GM21423 (cell line): ENCODE measurements around the gene PBLD.

Source experiments
- ATAC-seq: cut with Tn5 transposase; IDR thresholded peaks from one replicate; pipeline ENCODE4 v1.9.1; 2021; ENCODE audit warnings: mild to moderate bottlenecking, moderate library complexity; ENCODE audit not compliant: unreplicated experiment

Gene PBLD

DNA sequence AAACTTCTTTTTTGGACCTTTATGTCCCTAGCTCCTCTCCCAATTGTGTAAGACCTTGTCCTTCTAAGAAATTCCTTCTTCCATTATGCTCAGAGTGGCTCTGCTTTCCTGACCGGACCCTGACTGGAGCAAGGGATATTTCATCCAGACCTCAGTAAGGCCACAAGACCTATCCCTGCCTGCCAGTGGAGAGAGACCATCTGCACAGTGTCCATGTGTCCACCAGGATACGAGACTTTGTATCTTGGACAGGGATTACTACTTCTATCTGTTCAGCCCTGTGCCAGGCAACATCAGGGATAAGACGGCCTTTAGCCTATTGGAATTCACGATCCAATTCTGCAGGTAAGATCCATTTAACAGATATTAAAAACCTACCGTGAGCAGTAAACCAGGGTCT lies 93.7 kb downstream of the PBLD start:
- ATAC-seq: no peak

DNA sequence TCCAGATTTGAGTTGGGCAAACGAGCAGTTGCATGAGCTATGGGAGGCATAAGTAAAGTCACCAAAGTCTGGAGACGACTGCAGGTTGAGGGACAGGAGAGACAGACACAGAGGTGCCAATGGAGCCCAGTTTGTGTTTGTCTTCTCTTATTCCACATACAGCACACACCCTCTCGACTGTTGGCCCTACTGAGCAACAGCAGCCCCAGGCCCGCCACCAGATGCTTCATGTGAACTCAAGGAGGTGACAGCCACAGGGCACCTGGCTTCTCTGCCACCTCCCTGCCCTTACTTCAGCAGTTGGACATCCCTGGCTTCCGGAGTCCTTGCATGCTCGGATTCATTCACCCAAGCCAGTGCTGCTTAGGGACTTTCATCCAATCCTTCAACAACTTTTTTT lies 94.4 kb downstream of the PBLD start:
- ATAC-seq: no peak

DNA sequence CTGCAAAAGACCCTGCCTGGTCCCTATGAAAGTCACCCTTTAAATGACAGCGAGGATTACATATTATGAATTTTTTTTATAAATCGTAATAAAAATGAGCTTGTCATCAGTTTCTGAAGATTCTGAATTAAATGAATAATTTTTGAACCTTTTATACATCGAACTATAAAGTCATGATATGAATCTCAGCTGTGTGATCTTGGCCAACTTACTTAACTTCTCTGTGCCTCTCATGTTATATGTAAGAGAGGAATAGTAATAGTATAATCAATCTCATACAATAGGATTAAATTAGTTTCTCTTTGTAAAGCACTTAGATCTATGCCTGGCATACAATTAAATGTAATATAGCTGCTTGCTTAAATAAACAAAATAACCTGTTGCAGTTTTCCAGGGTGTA lies 95.6 kb downstream of the PBLD start:
- ATAC-seq: no peak

DNA sequence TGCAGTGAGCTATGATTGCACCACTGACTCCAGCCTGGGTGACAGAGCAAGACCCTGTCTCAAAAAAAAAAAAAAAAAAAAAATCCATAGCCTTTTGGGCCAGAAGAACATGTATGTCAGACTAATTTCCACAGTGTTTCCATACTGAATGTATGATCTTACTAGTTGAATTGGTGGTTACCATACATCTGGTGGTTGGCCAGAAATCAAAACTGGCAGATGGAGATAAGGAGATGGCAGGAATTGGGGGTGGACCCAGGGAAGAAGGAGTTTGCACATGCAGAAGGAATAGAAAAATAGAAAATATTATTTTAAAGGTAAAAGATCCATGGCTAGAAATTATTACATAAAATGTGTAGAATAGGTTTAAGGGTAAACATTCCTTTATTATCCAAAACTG lies 97.1 kb downstream of the PBLD start:
- ATAC-seq: no peak

DNA sequence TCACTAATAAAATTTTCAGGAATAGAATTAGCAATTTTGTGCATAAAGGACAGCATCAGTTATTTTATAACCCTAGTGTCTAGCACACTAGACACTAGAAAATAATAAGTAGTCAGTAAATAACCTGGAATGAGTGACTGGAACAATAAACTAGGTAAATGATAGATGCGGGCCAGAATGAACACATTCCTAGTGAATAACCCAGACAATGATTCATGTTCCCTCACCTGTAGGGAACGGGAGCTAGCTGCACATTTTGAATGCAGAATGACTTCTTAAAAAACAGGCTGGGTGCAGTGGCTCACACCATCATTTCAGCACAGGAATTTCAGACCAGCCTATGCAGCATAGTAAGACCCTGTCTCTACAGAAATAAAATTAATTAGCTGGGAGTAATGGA lies 97.6 kb downstream of the PBLD start:
- ATAC-seq: no peak

DNA sequence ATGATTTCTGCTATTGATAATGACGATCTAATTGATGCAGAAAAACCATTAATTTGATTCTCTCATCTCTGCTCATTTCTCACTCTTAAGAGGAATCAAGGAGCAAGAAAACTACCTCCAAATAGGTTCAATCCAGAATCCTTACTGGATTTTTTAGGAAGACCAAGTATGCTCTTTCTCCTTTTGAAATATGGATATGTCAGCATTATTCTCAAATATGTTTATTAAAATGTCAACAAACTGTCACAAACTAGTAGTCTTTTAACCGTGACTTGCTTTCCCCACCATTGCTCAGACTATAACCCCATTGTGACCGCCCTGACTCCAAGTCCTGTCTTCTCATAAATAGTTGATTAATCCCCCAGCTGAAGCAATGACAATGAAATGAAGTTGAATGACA lies 99.7 kb downstream of the PBLD start:
- ATAC-seq: no peak
